Right lobe of liver (tissue), 6 donors: ENCODE measurements around the gene ZDHHC3. TPM values are rescaled to one million over a fixed set of nuclear protein-coding genes. Genes with fewer than 3 reads are reported as not detected.

Source experiments
- ATAC-seq, 4 donors: fragments of 200-7000 bp; cut with Tn5 transposase; one replicate each; pipeline ENCODE4 v1.9.1; 2020; ENCODE audit warnings: mild to moderate bottlenecking in 4 of 4, moderate library complexity in 4 of 4
- DNase-seq, 3 donors: peaks; one replicate each; pipeline ENCODE4 v3.0.0-alpha.2; 2020
- H3K27ac ChIP-seq, 3 donors: fragments of 200-600 bp; one replicate each; pipeline ENCODE4 v1.8.0; 2022
- H3K27me3 ChIP-seq, 2 donors: fragments of 200-600 bp; one replicate each; pipeline ENCODE4 v1.8.0; 2022
- H3K36me3 ChIP-seq, 4 donors: fragments of 200-600 bp; sonication (generic) in 1 of 4; one replicate each; pipeline versions ENCODE4 v1.5.1 to v1.8.0; 2017 to 2022; ENCODE audit warnings: control low read depth in 1 of 4
- H3K4me1 ChIP-seq, 4 donors: fragments of 200-600 bp; sonication (generic) in 1 of 4; one replicate each; pipeline versions ENCODE4 v1.5.1 to v1.8.0; 2017 to 2022; ENCODE audit warnings: control low read depth in 1 of 4
- H3K4me3 ChIP-seq, 3 donors: fragments of 200-600 bp; one replicate each; pipeline ENCODE4 v1.8.0; 2022
- H3K9me3 ChIP-seq, 4 donors: fragments of 200-600 bp; sonication (generic) in 1 of 4; one replicate each; pipeline versions ENCODE4 v1.5.1 to v1.8.0; 2017 to 2022; ENCODE audit warnings: control low read depth in 1 of 4
- POLR2A ChIP-seq: fragments of 450-650 bp; IDR thresholded peaks from one replicate; pipeline ENCODE4 v1.6.1; 2017; ENCODE audit warnings: antibody characterized with exemption, mild to moderate bottlenecking
- WGBS: methylation state at CpG from one replicate; pipeline ENCODE4 v1.1.6; 2018; ENCODE audit warnings: low coverage, low lambda C conversion rate; ENCODE audit not compliant: insufficient coverage; ENCODE audit errors: missing lambda C conversion rate; 5-methylcytosine and 5-hydroxymethylcytosine counted together
- intact Hi-C, 2 donors: fragments of 100-400 bp; cut with DNase I; formaldehyde crosslinking; loops; one replicate each; pipeline versions ENCODE4 v1.11.2 to v1.14.1; 2022
- total RNA-seq, 6 experiments: library from RNA; depleted of rRNA in 2 of 6; stranded (reverse); fragments of >200 nt in 2 of 6; fragmentation: NEBNext Ultra II Directional in 3 of 6; extraction: Animal tissue kit (Norgen Biotek cat#: 25700) in 3 of 6; gene quantifications; one replicate each; pipeline versions ENCODE4 v1.1.0 to v1.2.4, GENCODE V29; 2016 to 2023
- TF ChIP-seq, protein P1 (sequence below), 4 donors: fragments of 200-600 bp in 3 of 4; fragments of 450-650 bp in 1 of 4; IDR thresholded peaks; one replicate each; pipeline versions ENCODE4 v1.5.1 to v1.8.0; 2016 to 2022; ENCODE audit warnings: antibody characterized with exemption in 4 of 4, mild to moderate bottlenecking in 2 of 4
- donor health status: DM: no; HTN: yes; CAD: no.
- donor health status: DM: no; HTN: no; CAD: no.
- donor health status: DM: no; HTN: no; CAD: no.
- donor health status: DM: no; HTN: yes; CAD: no.
- donor health status: DM: no; HTN: yes; CAD: no.

ZDHHC3 gene
- total RNA-seq, 6 experiments from 2014 or later, result 27.5 to 36.7 (median 32.0) TPM

- Histone ChIP-seq H3K27ac (no peak overlapping the region), H3K9me3 (no peaks in the 10 kb centered on the region), H3K4me1 (peaks cover 0 to 13% (median 0%) of the 10 kb centered on the region in 4 donors), H3K36me3 (peaks cover 0 to 14% (median 0%) of the 10 kb centered on the region in 4 donors), H3K27me3 (no peaks in the 10 kb centered on the region), H3K4me3 (no peak overlapping the region)
- 96% methylated on average over 4 of the region's 8 CpGs for WGBS
- ATAC-seq (no peak), DNase-seq (no peak)
- intact Hi-C loops, result no loop called here
- no peak for TF ChIP-seq POLR2A
- TF ChIP-seq, protein P1, sequence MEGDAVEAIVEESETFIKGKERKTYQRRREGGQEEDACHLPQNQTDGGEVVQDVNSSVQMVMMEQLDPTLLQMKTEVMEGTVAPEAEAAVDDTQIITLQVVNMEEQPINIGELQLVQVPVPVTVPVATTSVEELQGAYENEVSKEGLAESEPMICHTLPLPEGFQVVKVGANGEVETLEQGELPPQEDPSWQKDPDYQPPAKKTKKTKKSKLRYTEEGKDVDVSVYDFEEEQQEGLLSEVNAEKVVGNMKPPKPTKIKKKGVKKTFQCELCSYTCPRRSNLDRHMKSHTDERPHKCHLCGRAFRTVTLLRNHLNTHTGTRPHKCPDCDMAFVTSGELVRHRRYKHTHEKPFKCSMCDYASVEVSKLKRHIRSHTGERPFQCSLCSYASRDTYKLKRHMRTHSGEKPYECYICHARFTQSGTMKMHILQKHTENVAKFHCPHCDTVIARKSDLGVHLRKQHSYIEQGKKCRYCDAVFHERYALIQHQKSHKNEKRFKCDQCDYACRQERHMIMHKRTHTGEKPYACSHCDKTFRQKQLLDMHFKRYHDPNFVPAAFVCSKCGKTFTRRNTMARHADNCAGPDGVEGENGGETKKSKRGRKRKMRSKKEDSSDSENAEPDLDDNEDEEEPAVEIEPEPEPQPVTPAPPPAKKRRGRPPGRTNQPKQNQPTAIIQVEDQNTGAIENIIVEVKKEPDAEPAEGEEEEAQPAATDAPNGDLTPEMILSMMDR (IDR thresholded peaks at IDR 0.05), result no peak
Observed at GRCh38 chr3:45007091-45007490, 31.1 kb upstream of the ZDHHC3 start.

DNA sequence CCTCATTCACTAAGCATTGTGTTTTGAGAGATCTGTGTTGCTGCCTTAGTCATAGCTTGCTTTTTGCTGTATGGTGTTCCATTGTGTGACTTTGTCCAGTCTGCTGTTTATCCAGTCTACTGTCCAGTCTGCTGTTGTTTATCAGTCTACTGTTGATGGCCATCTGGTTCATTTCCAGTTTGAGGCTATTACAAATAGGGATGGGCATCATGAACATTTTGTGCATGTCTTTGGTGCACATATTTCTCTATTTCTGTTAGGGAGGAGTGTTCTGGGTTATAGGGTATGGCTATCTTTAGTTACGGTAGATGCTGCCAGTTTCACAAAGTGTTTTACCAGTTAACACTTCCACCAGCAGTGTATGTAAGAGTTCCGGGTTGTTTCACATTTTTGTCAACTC is 27.9 kb upstream of the ZDHHC3 start:
- Histone ChIP-seq H3K9me3 (no peaks in the 10 kb centered on the region), H3K27ac (no peak overlapping the region), H3K36me3 (peaks cover 0 to 11% (median 2%) of the 10 kb centered on the region in 4 donors), H3K27me3 (no peaks in the 10 kb centered on the region), H3K4me1 (peaks cover 0 to 35% (median 0%) of the 10 kb centered on the region in 4 donors), H3K4me3 (no peak overlapping the region)
- DNase-seq, result no peak
- TF ChIP-seq POLR2A, result no peak
- TF ChIP-seq, protein P1 (IDR thresholded peaks at IDR 0.05), result no peak
- ATAC-seq, result no peak
- 90% methylated on average over 2 of the region's 2 CpGs for whole genome bisulfite sequencing
- intact Hi-C loops, result no loop called here

DNA sequence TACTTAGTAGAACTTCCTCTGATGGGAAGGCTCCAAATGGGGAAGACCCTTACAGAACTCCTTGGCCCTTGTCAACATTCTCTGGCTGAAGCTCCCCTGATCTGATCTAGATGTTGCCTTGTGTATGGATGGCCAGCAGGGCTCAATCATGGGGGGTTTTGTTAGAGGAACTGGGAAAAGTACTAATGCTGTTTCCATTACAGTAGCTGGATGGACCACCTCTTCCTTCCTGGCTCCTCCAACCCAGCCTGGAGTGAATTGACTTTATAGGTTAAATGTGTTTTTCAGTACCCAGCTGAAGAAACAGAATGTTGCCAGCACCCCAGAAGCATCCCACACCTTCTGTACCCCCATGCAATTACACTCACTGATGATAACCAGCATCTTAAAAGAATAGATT is 27.4 kb upstream of the ZDHHC3 start:
- Histone ChIP-seq H3K27me3 (no peaks in the 10 kb centered on the region), H3K36me3 (peaks cover 0 to 15% (median 5%) of the 10 kb centered on the region in 4 donors), H3K4me1 (peaks cover 0 to 35% (median 0%) of the 10 kb centered on the region in 4 donors), H3K4me3 (no peak overlapping the region), H3K9me3 (no peaks in the 10 kb centered on the region), H3K27ac (no peak overlapping the region)
- TF ChIP-seq POLR2A, result no peak
- TF ChIP-seq, protein P1 (IDR thresholded peaks at IDR 0.05), result no peak
- ATAC-seq (no peak), DNase-seq (no peak)
- intact Hi-C loops, result no loop called here

GRCh38 chr3:45002720-45003119 is 26.7 kb upstream of the ZDHHC3 start:
- WGBS, result 75% methylated on average over 2 of the region's 3 CpGs
- Histone ChIP-seq H3K36me3 (peaks cover 0 to 16% (median 7%) of the 10 kb centered on the region in 4 donors), H3K27me3 (no peaks in the 10 kb centered on the region), H3K27ac (peak overlapping the region in 2 of 3 donors; percentile 11 to 80), H3K4me1 (peaks cover 0 to 35% (median 0%) of the 10 kb centered on the region in 4 donors), H3K4me3 (no peak overlapping the region), H3K9me3 (no peaks in the 10 kb centered on the region)
- TF ChIP-seq POLR2A, result no peak
- TF ChIP-seq, protein P1 (IDR thresholded peaks at IDR 0.05), result no peak
- intact Hi-C loops, result no loop called here
- DNase-seq, result no peak
- peak in 2 of 4 donors; percentile 5 to 10 for ATAC-seq
